ENCODE results near the gene VRK1. TPM values are rescaled to one million over a fixed set of nuclear protein-coding genes. Genes with fewer than 3 reads are reported as not detected.

VRK1 gene
- total RNA-seq, 1 experiment from 2014 or later: 67.3 TPM

DNA sequence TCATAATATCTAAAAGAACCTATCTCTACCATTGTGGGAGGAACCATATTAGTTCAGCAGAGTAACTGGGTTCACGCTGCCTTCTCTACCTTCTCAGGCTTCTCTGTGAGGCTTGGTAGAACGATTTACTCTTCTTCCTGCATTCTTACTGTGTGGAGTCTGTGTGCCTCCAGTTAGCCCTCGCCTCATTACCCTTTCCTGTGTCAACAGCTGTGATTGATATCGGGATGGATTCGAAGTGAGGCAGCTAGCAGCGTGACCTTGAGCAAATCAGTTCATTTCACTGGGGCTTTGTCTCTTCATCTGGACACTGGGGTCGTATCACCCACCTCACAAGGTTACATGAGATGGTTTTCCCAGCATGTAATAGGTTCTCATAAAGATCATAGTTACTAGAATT, 4.6 kb upstream of the VRK1 start (continued):
- TF ChIP-seq, protein P1, sequence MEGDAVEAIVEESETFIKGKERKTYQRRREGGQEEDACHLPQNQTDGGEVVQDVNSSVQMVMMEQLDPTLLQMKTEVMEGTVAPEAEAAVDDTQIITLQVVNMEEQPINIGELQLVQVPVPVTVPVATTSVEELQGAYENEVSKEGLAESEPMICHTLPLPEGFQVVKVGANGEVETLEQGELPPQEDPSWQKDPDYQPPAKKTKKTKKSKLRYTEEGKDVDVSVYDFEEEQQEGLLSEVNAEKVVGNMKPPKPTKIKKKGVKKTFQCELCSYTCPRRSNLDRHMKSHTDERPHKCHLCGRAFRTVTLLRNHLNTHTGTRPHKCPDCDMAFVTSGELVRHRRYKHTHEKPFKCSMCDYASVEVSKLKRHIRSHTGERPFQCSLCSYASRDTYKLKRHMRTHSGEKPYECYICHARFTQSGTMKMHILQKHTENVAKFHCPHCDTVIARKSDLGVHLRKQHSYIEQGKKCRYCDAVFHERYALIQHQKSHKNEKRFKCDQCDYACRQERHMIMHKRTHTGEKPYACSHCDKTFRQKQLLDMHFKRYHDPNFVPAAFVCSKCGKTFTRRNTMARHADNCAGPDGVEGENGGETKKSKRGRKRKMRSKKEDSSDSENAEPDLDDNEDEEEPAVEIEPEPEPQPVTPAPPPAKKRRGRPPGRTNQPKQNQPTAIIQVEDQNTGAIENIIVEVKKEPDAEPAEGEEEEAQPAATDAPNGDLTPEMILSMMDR (IDR thresholded peaks at IDR 0.05): no peak
- TF ChIP-seq ATF6 (CRISPR knock-in tag; IDR thresholded peaks at IDR 0.05): no peak
- no peak for TF ChIP-seq PRRX2 (CRISPR knock-in tag; IDR thresholded peaks at IDR 0.05)
- TF ChIP-seq, protein P2, sequence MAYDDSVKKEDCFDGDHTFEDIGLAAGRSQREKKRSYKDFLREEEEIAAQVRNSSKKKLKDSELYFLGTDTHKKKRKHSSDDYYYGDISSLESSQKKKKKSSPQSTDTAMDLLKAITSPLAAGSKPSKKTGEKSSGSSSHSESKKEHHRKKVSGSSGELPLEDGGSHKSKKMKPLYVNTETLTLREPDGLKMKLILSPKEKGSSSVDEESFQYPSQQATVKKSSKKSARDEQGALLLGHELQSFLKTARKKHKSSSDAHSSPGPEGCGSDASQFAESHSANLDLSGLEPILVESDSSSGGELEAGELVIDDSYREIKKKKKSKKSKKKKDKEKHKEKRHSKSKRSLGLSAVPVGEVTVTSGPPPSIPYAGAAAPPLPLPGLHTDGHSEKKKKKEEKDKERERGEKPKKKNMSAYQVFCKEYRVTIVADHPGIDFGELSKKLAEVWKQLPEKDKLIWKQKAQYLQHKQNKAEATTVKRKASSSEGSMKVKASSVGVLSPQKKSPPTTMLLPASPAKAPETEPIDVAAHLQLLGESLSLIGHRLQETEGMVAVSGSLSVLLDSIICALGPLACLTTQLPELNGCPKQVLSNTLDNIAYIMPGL (CRISPR knock-in tag; IDR thresholded peaks at IDR 0.05): no peak
- TF ChIP-seq RORB (CRISPR knock-in tag; IDR thresholded peaks at IDR 0.05): no peak

GRCh38 chr14:96793547-96793946, 3.6 kb upstream of the VRK1 start:
- H3K9me3 Mint-ChIP-seq: no peaks in the 10 kb centered on the region
- peaks cover 7% of the 10 kb centered on the region for H3K4me1 Mint-ChIP-seq
- H3K27me3 Mint-ChIP-seq (ENCODE audit: low read depth): peaks cover 14% of the 10 kb centered on the region
- CTCF ChIA-PET: no interaction called here
- no peak overlapping the region for H3K27ac Mint-ChIP-seq
- POLR2A ChIA-PET: no interaction called here
- H3K36me3 Mint-ChIP-seq: no peaks in the 10 kb centered on the region
- H3K4me3 Mint-ChIP-seq: no peak overlapping the region
- ATAC-seq (no peak), DNase-seq (ENCODE audit: low spot score) (no peak)
- TF ChIP-seq ESRRA (CRISPR knock-in tag; IDR thresholded peaks at IDR 0.05; ENCODE audit: borderline replicate concordance) (no peak), ZNF416 (CRISPR knock-in tag; IDR thresholded peaks at IDR 0.05) (no peak), EMX1 (CRISPR knock-in tag; IDR thresholded peaks at IDR 0.05) (no peak), RELA (CRISPR knock-in tag; IDR thresholded peaks at IDR 0.05; ENCODE audit: borderline replicate concordance) (no peak), IRF1 (CRISPR knock-in tag; IDR thresholded peaks at IDR 0.05) (no peak), MXD4 (CRISPR knock-in tag; IDR thresholded peaks at IDR 0.05; ENCODE audit: borderline replicate concordance) (no peak), KAT7 (CRISPR knock-in tag; IDR thresholded peaks at IDR 0.05; ENCODE audit: borderline replicate concordance) (no peak), AR (CRISPR knock-in tag; IDR thresholded peaks at IDR 0.05) (no peak), CREB1 (CRISPR knock-in tag; IDR thresholded peaks at IDR 0.05) (no peak)
- TF ChIP-seq, protein P3, sequence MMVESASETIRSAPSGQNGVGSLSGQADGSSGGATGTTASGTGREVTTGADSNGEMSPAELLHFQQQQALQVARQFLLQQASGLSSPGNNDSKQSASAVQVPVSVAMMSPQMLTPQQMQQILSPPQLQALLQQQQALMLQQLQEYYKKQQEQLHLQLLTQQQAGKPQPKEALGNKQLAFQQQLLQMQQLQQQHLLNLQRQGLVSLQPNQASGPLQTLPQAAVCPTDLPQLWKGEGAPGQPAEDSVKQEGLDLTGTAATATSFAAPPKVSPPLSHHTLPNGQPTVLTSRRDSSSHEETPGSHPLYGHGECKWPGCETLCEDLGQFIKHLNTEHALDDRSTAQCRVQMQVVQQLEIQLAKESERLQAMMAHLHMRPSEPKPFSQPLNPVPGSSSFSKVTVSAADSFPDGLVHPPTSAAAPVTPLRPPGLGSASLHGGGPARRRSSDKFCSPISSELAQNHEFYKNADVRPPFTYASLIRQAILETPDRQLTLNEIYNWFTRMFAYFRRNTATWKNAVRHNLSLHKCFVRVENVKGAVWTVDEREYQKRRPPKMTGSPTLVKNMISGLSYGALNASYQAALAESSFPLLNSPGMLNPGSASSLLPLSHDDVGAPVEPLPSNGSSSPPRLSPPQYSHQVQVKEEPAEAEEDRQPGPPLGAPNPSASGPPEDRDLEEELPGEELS (CRISPR knock-in tag; IDR thresholded peaks at IDR 0.05): no peak
- TF ChIP-seq, protein P4, sequence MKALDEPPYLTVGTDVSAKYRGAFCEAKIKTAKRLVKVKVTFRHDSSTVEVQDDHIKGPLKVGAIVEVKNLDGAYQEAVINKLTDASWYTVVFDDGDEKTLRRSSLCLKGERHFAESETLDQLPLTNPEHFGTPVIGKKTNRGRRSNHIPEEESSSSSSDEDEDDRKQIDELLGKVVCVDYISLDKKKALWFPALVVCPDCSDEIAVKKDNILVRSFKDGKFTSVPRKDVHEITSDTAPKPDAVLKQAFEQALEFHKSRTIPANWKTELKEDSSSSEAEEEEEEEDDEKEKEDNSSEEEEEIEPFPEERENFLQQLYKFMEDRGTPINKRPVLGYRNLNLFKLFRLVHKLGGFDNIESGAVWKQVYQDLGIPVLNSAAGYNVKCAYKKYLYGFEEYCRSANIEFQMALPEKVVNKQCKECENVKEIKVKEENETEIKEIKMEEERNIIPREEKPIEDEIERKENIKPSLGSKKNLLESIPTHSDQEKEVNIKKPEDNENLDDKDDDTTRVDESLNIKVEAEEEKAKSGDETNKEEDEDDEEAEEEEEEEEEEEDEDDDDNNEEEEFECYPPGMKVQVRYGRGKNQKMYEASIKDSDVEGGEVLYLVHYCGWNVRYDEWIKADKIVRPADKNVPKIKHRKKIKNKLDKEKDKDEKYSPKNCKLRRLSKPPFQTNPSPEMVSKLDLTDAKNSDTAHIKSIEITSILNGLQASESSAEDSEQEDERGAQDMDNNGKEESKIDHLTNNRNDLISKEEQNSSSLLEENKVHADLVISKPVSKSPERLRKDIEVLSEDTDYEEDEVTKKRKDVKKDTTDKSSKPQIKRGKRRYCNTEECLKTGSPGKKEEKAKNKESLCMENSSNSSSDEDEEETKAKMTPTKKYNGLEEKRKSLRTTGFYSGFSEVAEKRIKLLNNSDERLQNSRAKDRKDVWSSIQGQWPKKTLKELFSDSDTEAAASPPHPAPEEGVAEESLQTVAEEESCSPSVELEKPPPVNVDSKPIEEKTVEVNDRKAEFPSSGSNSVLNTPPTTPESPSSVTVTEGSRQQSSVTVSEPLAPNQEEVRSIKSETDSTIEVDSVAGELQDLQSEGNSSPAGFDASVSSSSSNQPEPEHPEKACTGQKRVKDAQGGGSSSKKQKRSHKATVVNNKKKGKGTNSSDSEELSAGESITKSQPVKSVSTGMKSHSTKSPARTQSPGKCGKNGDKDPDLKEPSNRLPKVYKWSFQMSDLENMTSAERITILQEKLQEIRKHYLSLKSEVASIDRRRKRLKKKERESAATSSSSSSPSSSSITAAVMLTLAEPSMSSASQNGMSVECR (CRISPR knock-in tag; IDR thresholded peaks at IDR 0.05; ENCODE audit: borderline replicate concordance): no peak

All from WTC11 (cell line).